ENCODE results near the gene TRIAP1. TPM values are rescaled to one million over a fixed set of nuclear protein-coding genes. Genes with fewer than 3 reads are reported as not detected.

The TRIAP1 gene
- total RNA-seq, 4 donors from 2014 or later: 9.7 to 19.5 (median 16.8) TPM

DNA sequence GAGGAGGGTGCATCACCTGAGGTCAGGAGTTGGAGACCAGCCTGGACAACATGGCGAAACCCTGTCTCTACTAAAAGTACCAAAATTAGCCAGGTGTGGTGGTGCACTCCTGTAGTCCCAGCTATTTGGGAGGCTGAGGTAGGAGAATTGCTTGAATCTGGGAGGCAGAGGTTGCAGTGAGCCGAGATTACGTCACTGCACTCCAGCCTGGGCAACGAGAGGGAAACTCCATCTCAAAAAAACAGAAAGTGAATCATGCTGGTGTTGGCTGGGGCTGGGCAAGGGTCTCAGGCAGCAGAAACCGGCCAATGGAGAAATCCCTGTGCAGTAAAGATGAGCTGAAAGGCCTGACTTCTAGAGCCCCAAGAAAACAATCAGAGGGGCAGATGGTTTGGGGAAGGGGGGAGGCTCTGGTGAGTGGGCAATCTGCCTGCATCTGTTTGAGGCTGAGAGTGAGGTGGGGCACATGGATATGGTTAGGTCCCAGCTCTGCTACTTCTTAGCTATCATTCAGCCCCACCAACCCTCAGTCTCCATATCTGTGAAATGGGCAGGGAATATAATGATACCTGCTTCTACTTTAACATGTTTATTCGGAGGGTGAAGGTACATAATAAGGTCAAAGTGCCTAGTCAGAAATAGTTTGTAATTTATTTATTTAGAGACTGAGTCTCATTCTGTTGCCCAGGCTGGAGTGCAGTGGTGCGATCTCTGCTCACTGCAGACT lies 29.5 kb downstream of the TRIAP1 start:
- peaks cover 26% of the 10 kb centered on the region for H3K27me3 ChIP-seq
- no peaks in the 10 kb centered on the region for H3K4me1 ChIP-seq
- H3K27ac ChIP-seq: no peak overlapping the region
- H3K4me3 ChIP-seq: no peak overlapping the region
- H3K36me3 ChIP-seq: no peaks in the 10 kb centered on the region
- TF ChIP-seq POLR2AphosphoS5 (IDR thresholded peaks at IDR 0.05): no peak
- no peak for TF ChIP-seq EP300 (IDR thresholded peaks at IDR 0.05)
- no peak for TF ChIP-seq POLR2A (IDR thresholded peaks at IDR 0.05)
- TF ChIP-seq, protein P1, sequence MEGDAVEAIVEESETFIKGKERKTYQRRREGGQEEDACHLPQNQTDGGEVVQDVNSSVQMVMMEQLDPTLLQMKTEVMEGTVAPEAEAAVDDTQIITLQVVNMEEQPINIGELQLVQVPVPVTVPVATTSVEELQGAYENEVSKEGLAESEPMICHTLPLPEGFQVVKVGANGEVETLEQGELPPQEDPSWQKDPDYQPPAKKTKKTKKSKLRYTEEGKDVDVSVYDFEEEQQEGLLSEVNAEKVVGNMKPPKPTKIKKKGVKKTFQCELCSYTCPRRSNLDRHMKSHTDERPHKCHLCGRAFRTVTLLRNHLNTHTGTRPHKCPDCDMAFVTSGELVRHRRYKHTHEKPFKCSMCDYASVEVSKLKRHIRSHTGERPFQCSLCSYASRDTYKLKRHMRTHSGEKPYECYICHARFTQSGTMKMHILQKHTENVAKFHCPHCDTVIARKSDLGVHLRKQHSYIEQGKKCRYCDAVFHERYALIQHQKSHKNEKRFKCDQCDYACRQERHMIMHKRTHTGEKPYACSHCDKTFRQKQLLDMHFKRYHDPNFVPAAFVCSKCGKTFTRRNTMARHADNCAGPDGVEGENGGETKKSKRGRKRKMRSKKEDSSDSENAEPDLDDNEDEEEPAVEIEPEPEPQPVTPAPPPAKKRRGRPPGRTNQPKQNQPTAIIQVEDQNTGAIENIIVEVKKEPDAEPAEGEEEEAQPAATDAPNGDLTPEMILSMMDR (IDR thresholded peaks at IDR 0.05): no peak
- no peaks in the 10 kb centered on the region for H3K9me3 ChIP-seq
- 77 to 80% methylated on average over 5 to 7 of the region's 7 CpGs for WGBS, 2 donors (ENCODE audit: low coverage in 1 of 2)
- no peak for ATAC-seq

DNA sequence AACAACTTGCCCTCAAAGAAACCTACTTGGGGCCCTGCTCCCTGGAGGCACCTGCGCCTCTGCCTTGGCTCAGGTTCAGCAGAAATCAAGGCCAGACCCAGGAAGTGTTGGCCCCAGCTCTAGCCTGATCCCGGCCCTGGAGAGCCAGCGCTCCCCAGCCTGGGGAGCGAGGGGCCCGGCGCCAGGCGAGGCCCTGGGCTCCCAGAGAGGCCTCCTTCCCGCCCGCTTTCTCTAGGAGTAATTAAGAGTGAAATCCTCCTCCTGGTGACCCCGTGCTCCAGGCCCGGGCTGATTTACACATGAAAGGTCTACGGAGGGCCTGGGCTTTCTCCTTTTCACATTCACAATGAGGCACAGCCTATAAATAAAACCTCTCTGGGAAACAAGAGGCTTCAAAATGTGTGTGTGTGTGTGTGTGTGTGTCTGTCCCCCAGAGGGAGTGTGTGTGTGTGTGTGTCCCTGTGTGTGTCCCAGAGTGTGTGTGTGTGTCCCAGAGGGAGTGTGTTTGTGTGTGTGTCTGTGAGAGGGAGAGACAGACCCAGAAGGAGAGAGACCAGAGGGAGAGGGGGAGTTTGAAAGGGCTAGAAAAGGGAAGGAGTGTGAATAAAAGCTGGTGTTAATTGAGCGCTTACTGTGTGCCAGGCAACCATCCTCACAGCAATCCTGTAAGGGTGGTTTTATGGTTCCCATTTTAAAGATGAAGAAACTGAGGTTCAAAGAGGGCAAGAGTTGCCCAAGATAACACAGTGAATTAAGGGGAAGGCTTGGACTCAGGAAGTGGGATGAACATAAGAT lies 32.1 kb downstream of the TRIAP1 start:
- peaks cover 15% of the 10 kb centered on the region for H3K27me3 ChIP-seq
- H3K27ac ChIP-seq: no peak overlapping the region
- H3K9me3 ChIP-seq: no peaks in the 10 kb centered on the region
- H3K4me1 ChIP-seq: no peaks in the 10 kb centered on the region
- H3K4me3 ChIP-seq: no peak overlapping the region
- WGBS, 2 donors (ENCODE audit: low coverage in 1 of 2): 37 to 100% methylated on average over 1 to 7 of the region's 13 CpGs
- H3K36me3 ChIP-seq: no peaks in the 10 kb centered on the region
- ATAC-seq: no peak
- no peak for TF ChIP-seq POLR2A (IDR thresholded peaks at IDR 0.05)
- no peak for TF ChIP-seq POLR2AphosphoS5 (IDR thresholded peaks at IDR 0.05)
- no peak for TF ChIP-seq EP300 (IDR thresholded peaks at IDR 0.05)
- TF ChIP-seq, protein P1 (IDR thresholded peaks at IDR 0.05): no peak

DNA sequence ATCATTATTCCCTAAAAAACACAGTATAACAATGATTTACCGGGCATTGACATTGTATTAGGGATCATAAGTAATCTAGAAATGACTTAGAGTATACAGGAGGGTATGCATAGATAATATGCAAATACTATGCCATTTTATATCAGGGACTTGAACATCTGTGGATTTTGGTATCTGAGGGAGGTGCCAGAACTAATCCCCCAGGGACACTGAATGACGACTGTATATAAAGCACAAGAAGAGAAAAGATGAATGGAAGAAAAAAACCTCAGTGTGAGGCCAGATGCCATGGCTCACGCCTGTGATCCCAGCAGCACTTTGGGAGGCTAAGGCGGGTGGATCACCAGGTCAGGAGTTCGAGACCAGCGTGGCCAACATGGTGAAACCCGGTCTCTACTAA lies 33.8 kb downstream of the TRIAP1 start:
- H3K4me1 ChIP-seq: no peaks in the 10 kb centered on the region
- 67 to 100% methylated on average over 4 to 7 of the region's 7 CpGs for WGBS, 2 donors (ENCODE audit: low coverage in 1 of 2)

DNA sequence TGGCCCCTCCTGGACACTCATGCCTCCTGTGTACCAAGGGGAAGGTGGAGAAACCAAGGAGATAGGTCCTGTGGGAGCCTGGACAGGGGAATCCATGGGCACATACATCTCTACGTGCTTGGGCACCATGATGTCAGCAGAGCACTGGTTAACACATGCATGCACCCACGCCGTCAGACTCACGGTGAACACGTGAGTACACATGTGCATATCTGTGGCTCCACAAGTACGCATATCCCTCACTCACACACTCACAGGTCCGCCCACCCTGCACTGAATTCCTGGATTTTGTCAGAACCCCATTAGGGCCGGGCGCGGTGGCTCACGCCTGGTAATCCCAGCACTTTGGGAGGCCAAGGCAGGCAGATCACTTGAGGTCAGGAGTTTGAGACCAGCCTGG lies 37.4 kb downstream of the TRIAP1 start:
- H3K4me1 ChIP-seq: no peaks in the 10 kb centered on the region
- ATAC-seq: no peak

More for the DNA sequence above, 33.8 kb downstream of the TRIAP1 start:
- no peak overlapping the region for H3K27ac ChIP-seq
- H3K9me3 ChIP-seq: no peaks in the 10 kb centered on the region
- peaks cover 9% of the 10 kb centered on the region for H3K27me3 ChIP-seq
- no peak overlapping the region for H3K4me3 ChIP-seq
- H3K36me3 ChIP-seq: no peaks in the 10 kb centered on the region
- no peak for ATAC-seq
- TF ChIP-seq POLR2A (IDR thresholded peaks at IDR 0.05): no peak
- TF ChIP-seq POLR2AphosphoS5 (IDR thresholded peaks at IDR 0.05): no peak
- TF ChIP-seq, protein P1 (IDR thresholded peaks at IDR 0.05): no peak
- no peak for TF ChIP-seq EP300 (IDR thresholded peaks at IDR 0.05)

More for the DNA sequence above, 37.4 kb downstream of the TRIAP1 start:
- Histone ChIP-seq H3K4me3 (no peak overlapping the region), H3K36me3 (no peaks in the 10 kb centered on the region), H3K27me3 (peaks cover 1% of the 10 kb centered on the region), H3K27ac (no peak overlapping the region), H3K9me3 (no peaks in the 10 kb centered on the region)
- 100% methylated on average over 6 of the region's 11 CpGs; no CpG with 5 or more reads in 1 of the 2 donors for WGBS, 2 donors (ENCODE audit: low coverage in 1 of 2)
- no peak for TF ChIP-seq POLR2A (IDR thresholded peaks at IDR 0.05)
- TF ChIP-seq, protein P1 (IDR thresholded peaks at IDR 0.05): no peak
- no peak for TF ChIP-seq POLR2AphosphoS5 (IDR thresholded peaks at IDR 0.05)
- TF ChIP-seq EP300 (IDR thresholded peaks at IDR 0.05): no peak
